Measurements from ENCODE around the gene LPAR3.
"Not testable (repeated sequence)": the region's sequence is repeated elsewhere in the genome, so short reads cannot be mapped to it uniquely, and the experiment has no call there.

LPAR3 gene, protein sequence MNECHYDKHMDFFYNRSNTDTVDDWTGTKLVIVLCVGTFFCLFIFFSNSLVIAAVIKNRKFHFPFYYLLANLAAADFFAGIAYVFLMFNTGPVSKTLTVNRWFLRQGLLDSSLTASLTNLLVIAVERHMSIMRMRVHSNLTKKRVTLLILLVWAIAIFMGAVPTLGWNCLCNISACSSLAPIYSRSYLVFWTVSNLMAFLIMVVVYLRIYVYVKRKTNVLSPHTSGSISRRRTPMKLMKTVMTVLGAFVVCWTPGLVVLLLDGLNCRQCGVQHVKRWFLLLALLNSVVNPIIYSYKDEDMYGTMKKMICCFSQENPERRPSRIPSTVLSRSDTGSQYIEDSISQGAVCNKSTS

GRCh38 chr1:84892705-84893618, at the start of gene LPAR3:
Gene LPAR3, minus strand, starts transcription at chr1:84893206. Its CDS starts 27,086 bp downstream, at chr1:84866120.
- no peak for DNase-seq (ENCODE audit: low read depth, low spot score)

- DNase-seq (ENCODE audit: low read depth, low spot score) = no peak
These were observed 48.8 kb upstream of the LPAR3 start for GRCh38 chr1:84941843-84942242.

DNA sequence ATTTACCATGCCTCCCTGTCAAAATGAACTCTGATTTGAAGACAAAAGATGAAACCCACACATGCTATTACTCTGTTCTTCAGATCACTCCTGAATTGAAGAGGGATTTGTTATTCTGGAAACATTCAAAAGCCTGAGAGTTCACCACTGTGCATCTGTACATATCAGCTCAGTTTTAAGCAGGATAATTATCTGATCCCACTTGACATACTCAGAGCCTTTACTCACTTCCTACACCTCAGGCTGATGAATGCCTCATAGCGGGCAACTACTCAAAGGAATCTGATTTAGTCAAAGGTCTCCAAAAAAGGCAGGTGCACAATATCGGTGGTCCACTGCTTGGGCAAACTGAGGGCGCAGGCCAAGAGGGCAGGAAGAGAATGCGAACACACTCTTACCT, 47.5 kb upstream of the LPAR3 start:
- DNase-seq (ENCODE audit: low read depth, low spot score) = no peak

DNA sequence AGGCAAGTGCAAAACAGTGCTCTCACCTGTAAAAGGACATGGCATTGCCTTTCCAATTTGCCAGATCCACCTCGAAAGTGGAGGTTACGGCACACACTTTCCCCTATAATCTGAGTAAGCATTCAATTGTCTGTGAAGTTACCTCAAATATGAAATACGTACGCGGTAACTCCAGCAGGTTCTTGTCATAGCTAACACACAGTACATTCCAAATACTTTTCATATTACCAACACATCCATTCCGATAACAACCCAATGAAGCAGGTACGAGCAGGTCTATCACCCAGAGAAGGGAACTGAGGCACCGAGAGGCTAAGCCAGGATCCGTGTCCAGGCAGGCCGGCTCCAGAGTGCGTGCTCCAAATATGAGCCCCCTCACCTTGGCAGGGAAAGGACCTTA, 46.8 kb upstream of the LPAR3 start:
- no peak for DNase-seq (ENCODE audit: low read depth, low spot score)

GRCh38 chr1:84939151-84939550, 46.1 kb upstream of the LPAR3 start:
- no peak for DNase-seq (ENCODE audit: low read depth, low spot score)

DNA sequence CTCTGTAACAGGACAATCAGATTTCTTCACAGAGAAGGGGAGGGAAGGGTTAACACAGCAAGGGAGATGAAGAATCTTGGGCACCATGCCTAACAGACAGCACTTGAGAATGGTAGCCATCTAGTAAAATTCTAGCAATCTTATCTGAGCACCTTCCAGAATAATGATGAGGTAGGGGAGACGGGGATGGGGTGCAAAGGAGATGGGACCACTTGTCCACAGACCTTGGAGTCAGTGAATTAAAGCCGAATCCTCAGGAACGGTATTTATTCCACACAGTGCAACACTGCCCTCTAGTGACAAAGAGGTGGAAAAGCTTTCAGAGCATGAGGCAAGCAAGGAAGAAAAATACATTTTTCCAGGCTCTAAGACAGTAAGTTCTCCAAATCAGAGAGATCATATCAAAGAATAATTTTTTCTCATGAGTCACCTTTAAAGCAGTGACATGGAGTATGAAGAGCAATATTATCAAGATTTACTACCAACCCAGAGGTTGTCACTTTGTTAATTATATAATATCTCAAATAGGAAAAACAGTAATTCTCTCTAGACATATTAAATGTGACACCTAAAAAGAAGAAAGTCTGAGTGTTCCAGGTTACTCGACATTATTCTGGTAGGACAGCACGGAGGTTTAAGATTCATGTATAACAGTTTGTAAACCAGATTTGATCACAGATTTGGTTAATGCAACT, 43.3 kb upstream of the LPAR3 start:
- no peak for DNase-seq (ENCODE audit: low read depth, low spot score)

DNA sequence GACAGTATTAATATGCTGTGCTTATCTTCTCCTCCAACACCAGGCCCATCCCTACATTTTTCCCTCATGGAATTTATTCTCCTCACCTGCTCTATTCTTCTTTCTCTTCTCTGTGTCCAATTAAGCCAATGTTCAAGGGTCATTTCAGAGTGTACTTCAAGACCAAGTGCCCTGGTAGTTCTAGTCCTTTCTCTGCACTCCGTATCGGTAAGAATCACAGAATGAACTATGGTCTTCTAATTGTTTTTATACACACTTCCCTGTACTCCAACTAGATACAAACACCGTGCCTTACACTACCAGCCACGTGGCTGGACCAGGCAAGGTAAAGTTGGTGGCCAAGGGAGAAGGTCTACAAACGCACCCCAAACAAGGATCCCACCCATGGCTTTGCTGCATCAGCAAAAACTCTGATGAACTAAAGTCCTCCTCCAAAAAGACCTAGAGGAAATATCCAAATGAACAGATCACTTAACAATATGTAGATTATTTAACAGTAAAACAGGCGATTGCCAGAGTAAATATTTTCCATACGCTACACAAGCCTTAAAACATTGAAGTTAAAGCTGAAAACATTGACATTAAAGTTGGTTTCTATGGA, 40.1 kb upstream of the LPAR3 start:
- DNase-seq (ENCODE audit: low read depth, low spot score) = no peak

DNA sequence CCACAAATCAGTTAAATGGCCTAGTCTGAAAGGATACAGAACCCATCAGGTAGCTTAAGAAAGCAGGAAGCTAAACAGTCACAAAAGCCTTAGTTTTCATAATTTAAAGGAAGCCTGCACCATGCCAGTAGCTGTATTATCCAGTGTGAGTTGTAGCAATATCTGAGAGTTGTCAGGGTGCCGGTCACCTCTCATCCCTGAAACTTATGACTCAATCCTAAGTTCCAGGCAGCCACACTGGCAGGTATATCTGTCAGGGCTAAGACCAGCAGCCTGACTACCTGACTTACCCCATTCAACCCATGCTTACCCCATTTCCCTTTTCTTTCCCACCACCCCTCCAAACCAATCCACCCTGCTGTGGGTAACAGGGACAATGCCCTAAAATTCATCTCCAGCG, 37.8 kb upstream of the LPAR3 start:
- DNase-seq (ENCODE audit: low read depth, low spot score) = no peak

DNA sequence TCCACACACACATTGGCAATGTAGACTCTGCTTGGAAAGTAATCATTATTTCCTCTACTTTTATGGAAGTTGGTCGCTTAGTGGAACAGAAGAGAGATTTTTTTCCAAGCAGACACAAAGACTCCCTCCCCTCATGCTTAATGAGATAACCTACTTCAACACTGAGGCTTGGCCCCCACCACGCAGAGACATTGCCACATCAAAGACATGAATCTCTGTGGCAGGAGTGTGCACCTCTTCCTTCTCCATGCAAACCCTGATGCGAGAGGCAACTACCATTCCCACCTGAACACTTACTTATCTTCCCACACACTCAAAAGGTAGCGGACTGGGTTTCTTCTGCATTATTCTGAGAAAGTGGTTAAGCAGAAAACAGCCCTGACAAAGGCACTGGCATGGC, 37.3 kb upstream of the LPAR3 start:
- no peak for DNase-seq (ENCODE audit: low read depth, low spot score)

DNA sequence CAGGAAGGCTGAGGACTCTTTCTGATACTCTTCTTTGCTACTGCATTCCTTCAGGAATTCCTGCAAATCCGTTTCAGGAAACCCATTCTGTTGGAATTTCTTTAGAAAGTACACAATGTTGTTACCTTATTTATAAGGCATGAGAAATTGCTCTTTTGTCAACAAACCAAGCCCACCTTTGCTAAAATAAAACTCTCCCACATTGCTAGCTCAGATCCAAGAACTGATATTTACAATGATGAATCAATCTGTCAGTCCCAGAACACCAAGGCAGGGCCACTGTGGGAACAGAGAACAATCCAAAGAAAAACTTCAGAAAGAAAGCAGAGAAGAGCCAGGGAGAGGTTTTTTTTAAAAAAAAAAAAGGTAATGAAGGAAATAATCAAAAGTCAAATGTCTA, 36.6 kb upstream of the LPAR3 start:
- no peak for DNase-seq (ENCODE audit: low read depth, low spot score)

GRCh38 chr1:84928979-84929378, 36.0 kb upstream of the LPAR3 start:
- no peak for DNase-seq (ENCODE audit: low read depth, low spot score)

- no peak for DNase-seq (ENCODE audit: low read depth, low spot score)
These were observed 30.3 kb upstream of the LPAR3 start for GRCh38 chr1:84923317-84923716.

DNA sequence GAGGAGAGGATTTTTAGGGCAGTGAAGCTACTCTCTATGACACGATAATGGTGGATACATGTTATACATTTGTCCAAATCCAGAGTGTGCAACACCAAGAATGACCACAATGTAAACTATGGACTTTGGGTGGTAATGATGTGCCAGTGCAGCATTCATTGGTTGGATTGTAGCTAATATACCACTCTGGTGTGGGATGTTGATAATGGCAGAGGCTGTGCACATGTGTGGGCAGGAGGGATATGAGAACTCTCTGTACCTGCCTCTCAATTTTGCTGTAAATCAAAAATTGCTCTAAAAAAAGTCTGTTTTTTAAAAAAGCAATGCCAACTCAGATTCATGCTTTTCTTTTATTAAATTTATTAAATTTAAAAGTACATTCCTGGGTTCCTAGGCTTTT, 27.2 kb upstream of the LPAR3 start:
- DNase-seq (ENCODE audit: low read depth, low spot score) = no peak

- DNase-seq (ENCODE audit: low read depth, low spot score) = no peak
These were observed 26.5 kb upstream of the LPAR3 start for GRCh38 chr1:84919461-84919970.

- no peak for DNase-seq (ENCODE audit: low read depth, low spot score)
These were observed 25.8 kb upstream of the LPAR3 start for GRCh38 chr1:84918726-84919336.

- no peak for DNase-seq (ENCODE audit: low read depth, low spot score)
These were observed 23.9 kb upstream of the LPAR3 start for GRCh38 chr1:84916897-84917296.

- DNase-seq (ENCODE audit: low read depth, low spot score) = no peak
These were observed 20.5 kb upstream of the LPAR3 start for GRCh38 chr1:84913555-84913892.

DNA sequence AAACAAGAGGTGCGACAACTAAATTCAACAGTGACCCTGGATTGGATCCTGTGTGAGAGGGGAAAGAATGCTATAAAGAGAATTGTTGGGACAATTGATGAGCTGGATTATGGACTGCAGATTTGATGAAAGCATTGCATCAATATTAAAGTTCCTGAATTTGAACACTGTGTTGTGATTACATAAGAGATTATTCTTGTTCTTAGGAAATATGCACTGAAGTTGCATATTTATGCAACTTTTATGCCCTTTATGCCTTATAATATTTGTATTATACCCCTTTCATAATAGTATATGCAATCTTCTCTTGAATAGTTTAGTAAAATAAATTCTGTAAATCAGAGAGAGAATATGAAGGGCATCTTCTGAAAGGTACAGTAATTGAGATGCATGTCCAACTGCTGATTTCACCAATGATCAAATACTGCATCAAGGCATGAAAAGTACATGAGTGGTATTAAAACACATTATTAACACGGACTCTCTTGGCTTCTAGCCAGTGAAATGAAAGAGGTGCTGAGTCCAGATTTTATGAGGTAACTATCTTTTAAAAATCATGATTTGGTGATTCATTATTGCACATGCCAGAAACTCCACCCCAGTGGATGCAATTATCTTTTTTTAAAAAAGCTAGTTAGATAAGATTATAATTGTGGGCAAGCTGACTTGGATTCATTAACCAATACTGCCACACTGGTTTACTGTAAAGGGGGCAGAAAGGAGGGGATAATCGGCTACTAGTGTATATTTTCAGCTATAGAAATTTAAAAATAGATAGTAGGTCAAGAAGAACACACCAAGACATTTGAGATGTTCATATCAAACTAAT, 19.9 kb upstream of the LPAR3 start:
- DNase-seq (ENCODE audit: low read depth, low spot score) = no peak

DNA sequence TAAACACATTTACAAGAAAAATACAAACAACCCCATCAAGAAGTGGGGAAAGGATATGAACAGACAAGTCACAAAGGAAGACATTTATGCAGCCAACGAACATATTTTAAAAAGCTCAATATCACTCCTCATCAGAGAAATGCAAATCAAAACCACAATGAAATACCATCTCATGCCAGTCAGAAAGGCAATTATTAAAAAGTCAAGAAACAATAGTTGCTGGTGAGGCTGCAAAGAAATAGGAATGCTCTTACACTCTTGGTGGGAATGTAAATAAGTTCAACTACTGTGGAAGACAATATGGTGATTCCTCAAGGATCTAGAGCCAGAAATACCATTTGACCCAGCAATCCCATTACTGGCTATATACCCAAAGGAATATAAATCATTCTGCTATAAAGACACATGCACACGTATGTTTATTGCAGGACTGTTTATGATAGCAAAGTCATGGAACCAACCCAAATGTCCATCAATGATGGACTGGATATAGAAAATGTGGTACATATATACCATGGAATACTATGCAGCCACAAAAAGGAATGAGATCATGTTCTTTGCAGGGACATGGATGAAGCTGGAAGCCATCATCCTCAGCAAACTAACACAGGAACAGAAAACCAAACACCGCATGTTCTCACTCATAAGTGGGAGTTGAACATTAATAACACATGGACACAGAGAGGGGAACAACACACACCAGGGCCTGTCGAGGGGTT, 15.9 kb upstream of the LPAR3 start:
- DNase-seq (ENCODE audit: low read depth, low spot score) = not testable (repeated sequence)

Measured in activated CD4-positive, CD25-positive, alpha-beta regulatory T cell treated with anti-CD3 and anti-CD28 coated beads, Interleukin-2, amount 50 U/mL, for 16 hours (primary cell).